GM20000 (cell line): ENCODE results near the gene ZNF714.
"Not testable (repeated sequence)": the region's sequence is repeated elsewhere in the genome, so short reads cannot be mapped to it uniquely, and the experiment has no call there.

ENCODE experiments used
- DNase-seq: peaks from one replicate; pipeline ENCODE4 v3.0.0; 2012; ENCODE audit warnings: low spot score
- CTCF ChIP-seq: IDR thresholded peaks from 2 replicates; pipeline ENCODE4 v1.5.1; 2012; ENCODE audit warnings: mild to moderate bottlenecking, control low read depth; ENCODE audit errors: extremely low read depth, missing control alignments

Gene ZNF714

DNA sequence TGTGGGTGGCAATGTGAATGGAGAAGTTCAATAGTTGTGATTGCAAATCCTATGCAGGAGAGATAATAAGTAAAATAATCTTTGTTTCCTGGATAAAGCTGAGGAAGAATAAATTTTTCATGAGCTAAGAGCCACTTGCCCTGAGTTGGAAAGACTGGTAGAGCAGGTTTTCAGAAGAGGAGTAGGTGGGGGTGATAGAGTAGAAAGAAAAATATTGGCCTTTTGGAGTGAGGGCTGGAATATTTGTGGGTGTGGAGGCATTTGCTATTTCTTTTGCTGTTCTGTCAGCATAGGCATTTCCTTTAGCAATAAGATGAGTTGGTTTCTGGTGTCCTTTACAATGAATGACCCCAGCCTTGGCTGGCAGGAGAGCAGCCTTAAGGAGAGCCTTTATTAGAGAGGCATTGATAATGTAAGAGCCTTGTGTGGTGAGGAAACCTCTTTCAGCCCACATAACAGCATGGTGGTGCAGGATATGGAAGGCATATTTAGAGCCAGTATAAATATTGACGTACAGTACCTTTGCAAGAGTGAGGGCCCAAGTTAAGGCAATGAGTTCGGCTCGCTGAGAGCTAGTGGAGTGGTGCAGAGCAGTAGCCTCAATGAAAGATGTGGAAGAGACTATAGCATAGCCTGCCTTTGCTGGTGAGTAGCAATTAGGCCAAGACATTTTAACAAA lies 48.2 kb downstream of the ZNF714 start:
- no peak for TF ChIP-seq CTCF
- DNase-seq = no peak

- TF ChIP-seq CTCF = no peak
- no peak for DNase-seq
Observed at GRCh38 chr19:21133633-21134032, 51.6 kb downstream of the ZNF714 start.

- TF ChIP-seq CTCF = no peak
- no peak for DNase-seq
Observed at GRCh38 chr19:21134934-21135366, 52.9 kb downstream of the ZNF714 start.

DNA sequence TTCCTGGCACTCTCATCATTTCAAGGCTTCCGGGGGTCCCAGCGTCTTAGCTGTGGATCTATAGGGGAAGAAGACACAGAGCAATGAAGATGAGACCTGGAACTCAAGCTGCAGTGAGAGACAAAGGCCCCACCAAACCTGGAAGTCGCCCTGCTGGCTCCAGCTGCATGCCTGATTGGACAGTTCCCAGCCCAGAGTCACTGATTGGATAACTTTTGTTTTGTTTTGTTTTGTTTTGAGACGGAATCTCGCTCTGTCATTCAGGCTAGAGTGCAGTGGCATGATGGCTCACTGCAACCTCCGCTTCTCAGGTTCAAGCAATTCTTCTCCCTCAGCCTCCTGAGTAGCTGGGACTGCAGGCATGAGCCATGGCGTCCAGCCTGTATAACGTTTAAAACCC lies 53.4 kb downstream of the ZNF714 start:
- DNase-seq = no peak
- TF ChIP-seq CTCF = no peak

DNA sequence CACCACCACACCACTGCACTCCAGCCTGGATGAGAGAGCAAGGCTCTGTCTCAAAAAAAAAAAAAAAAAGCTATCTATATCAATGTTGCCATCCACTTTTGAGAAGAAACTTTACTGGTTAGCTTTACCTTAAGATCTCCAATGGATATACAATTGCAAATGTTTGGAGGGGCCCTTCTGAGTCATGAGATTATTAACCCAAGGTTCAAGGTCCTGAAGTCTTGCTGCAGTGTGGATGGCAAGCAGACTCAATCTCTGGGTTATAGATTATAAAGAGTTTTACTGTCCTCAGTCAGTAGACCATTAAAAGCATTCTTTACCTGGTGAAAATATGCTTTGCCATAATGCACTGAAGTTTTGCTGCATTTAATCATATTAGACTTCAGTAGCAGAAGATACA lies 56.1 kb downstream of the ZNF714 start:
- no peak for TF ChIP-seq CTCF
- DNase-seq = no peak

GRCh38 chr19:21141006-21141405 lies 59.0 kb downstream of the ZNF714 start:
- DNase-seq = not testable (repeated sequence)

- DNase-seq = peak; percentile 81
- no peak for TF ChIP-seq CTCF
Observed at GRCh38 chr19:21141787-21142464, 59.9 kb downstream of the ZNF714 start, which contains the start of gene ZNF431. Gene ZNF431, plus strand, starts transcription at chr19:21142040. Its CDS starts 144 bp downstream, at chr19:21142184.
